ENCODE data around the gene SLC25A48. TPM values are rescaled to one million over a fixed set of nuclear protein-coding genes. Genes with fewer than 3 reads are reported as not detected.
"Not testable (repeated sequence)": the region's sequence is repeated elsewhere in the genome, so short reads cannot be mapped to it uniquely, and the experiment has no call there.

SLC25A48 gene
- polyA plus RNA-seq, 3 donors, result 3.4 to 7.0 (median 4.3) TPM

DNA sequence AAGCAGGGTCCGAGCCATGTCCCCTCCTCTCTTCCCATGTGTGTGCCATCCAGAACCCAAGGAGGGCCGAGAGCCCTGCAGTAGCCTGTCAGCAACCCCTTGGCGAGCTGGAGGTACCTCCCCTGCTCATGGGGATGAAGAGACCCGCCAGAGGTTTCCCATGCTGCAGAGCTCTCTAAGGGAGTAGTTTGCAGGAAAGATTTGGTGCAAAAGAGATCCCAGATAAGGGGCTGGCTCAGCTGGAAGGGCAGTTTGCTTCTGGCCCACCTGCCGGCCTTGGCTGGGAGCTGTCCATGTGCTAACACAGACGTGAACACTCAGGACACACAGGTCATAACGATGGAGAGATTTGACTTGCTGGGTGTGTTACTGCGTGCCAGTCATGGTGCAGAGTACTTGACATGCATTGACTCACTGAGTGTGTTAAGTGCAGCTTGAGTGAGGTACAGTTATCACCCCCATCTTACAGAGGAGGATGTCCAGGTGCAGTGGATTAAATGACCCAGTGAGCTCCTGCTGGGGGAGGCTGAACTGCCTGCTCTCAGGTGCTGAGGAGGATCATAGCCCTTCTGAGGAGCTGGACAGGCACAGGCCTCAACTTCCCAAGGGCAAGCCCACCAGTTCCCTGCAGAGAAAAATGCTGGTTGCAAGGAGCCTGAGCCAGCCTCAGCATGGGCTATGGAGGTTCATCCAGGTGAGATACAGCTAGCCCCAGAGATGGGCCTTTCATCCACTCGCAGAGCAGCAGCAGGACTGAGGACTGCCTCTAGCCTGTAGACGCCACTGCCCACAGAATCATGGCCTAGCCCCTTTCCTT, 6.3 kb upstream of the SLC25A48 start:
- DNase-seq (ENCODE audit: extremely low read depth in 1 of 11, low read depth in 9 of 11, low spot score in 4 of 11), result no peak

DNA sequence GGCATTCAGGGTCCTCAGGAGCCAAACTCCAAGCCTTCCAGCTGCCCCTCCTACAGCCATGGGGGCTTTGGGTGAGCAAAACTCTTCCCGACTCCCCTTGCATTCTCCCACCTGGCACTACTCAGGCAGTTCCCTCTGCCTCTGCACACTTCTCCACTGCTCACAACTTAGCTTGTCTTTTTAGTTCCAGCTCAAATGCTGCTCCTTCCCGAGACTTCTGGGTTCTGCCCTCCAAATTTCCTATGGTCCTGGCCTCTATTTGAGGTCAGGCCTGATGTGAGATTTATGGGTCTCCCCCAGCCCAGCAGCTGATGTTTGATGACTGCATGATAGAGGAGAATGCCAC, 5.7 kb upstream of the SLC25A48 start:
- no peak for DNase-seq (ENCODE audit: extremely low read depth in 1 of 11, low read depth in 9 of 11, low spot score in 4 of 11)

DNA sequence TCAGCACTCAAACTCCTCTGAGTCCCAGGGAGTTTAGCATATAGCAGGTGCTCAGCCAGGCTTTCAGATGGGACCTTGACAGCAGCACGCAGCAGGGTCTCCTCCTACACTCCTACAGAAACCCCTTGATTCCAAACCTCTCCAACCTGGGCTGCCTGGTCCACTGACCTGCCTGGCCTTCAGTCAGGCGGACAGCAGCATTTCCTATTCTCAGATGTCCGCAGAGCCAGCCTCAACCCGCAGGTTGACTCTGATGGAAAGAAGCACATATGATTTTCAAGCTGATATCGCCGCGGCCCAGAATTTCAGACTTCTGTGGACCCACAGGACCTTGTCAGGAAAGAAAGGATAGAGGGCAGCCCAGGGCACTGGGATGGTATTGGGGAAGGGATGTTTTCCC, 5.3 kb upstream of the SLC25A48 start:
- no peak for DNase-seq (ENCODE audit: extremely low read depth in 1 of 11, low read depth in 9 of 11, low spot score in 4 of 11)

DNA sequence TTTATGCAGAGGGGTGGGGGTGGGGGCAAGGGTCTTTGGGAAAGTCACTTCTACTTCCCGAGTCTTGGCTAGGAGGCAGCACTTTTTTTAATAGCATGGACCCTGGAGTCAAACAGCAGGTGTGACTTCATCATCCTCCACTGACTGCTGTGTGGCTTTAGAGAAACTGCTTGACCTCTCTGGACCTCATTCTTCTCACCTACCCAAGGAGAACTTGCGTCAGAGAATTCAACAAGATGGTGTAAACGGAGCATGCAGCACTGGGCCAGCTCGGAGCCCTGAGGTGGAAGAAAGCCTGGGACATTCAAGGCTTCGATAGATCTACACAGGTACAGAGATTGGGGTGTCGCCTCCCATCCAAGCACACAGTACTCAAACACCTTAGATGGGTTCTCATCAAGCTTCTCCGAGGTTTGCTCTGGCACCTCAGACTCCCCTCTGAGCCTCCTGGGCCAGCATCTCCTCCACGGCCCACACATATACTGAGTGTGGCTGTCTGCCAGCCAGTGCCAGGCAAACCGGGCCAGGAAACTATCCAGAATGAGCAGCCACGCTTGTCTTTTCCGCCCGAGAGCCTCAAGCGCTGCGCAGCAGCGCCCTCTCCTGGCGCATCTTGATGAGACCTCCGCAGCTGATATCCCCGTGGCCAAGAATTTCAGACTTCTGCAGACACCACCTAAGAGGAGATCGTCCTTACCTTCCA, 4.6 kb upstream of the SLC25A48 start:
- peak; percentile 32 to 87 (median 53) for DNase-seq (ENCODE audit: extremely low read depth in 1 of 11, low read depth in 9 of 11, low spot score in 4 of 11)

DNA sequence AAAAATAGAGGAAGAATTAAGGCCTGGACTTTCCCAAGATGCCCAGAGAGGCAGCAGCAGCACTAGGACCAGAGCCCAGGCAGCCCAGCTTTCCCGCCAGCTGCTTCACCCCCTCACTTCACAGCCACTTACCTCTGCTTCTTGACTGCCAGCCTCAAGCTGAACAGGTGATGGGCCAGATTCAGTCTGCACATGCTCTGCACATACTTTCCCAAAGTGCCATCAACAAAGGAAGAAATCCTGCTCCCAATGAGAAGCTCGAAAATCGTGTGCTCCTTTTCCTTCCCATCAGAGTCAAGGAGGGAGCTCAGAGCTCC, 4.1 kb upstream of the SLC25A48 start:
- DNase-seq (ENCODE audit: extremely low read depth in 1 of 11, low read depth in 9 of 11, low spot score in 4 of 11), result no peak

DNA sequence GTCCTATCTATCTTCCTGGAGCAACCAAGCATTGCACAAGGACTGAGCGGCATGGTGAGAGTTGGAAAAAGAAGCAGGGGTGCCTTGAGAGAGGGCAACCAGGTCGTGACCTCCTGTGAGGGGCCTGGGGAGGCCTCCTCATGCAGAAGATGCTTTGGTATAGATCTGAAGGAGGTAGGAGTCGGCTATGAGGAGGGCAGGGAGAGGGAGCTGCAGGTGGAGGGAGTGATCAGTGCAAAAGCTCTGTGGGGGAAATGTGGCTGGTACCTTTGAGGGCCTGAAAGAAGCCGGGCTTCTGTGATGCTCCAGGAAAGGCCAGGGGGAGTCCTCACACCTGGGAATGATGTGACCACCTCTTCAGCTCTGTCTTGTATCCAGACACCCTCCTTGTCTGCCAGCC, 3.6 kb upstream of the SLC25A48 start:
- DNase-seq (ENCODE audit: extremely low read depth in 1 of 11, low read depth in 9 of 11, low spot score in 4 of 11), result no peak

DNA sequence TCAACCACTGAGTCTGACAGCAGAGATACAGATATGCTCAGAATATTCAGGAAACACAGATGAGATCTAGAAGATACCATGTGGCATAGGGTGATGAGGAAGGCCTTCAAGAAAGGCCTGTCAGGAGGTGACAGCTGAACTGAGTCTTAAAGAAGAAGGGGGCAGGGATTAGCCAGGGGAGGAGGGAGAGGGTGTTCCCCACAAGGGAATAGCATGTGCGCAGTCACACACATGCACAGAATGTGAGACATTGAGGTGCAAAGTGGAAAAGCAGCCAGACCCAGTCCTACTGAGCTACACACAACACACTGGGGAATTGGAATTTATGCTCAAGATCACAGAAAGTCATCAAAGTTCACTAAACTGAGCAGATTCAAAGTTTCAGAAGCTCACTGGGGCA, 3.0 kb upstream of the SLC25A48 start:
- no peak for DNase-seq (ENCODE audit: extremely low read depth in 1 of 11, low read depth in 9 of 11, low spot score in 4 of 11)

DNA sequence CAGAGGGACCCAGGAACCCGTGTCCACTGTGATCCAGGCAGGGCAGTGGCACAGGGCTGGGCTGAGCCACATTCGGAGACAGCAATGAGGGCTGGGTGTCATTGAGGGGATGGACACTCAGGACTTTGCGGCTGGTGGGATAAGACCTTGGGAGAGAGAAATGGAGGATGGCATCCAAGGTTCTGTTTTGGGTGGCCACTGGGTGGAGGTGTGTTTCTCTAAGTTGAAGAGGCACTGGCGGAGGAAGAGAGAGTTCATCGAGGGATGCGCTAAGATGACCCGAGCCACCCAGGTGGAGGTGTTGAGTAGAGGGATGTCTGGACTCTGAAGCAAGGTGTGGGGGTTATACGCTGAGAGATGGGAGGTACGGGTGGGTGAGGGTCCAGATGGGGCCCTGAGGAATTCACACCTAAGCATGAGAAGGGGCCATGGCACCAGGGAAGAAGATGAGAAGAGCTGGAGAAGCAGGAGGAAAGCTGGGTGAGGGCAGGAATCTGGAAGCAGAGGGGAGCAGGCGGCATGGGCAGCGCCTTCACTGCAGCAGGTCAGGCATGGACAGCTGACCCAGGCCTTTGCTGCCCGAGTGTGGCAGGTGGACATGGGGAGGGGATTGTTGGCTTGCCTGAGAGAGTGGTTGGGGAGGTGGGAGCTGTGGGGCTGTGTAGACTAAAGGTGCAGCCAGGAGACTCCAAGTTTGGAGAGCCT, 2.5 kb upstream of the SLC25A48 start:
- DNase-seq (ENCODE audit: extremely low read depth in 1 of 11, low read depth in 9 of 11, low spot score in 4 of 11), result no peak

DNA sequence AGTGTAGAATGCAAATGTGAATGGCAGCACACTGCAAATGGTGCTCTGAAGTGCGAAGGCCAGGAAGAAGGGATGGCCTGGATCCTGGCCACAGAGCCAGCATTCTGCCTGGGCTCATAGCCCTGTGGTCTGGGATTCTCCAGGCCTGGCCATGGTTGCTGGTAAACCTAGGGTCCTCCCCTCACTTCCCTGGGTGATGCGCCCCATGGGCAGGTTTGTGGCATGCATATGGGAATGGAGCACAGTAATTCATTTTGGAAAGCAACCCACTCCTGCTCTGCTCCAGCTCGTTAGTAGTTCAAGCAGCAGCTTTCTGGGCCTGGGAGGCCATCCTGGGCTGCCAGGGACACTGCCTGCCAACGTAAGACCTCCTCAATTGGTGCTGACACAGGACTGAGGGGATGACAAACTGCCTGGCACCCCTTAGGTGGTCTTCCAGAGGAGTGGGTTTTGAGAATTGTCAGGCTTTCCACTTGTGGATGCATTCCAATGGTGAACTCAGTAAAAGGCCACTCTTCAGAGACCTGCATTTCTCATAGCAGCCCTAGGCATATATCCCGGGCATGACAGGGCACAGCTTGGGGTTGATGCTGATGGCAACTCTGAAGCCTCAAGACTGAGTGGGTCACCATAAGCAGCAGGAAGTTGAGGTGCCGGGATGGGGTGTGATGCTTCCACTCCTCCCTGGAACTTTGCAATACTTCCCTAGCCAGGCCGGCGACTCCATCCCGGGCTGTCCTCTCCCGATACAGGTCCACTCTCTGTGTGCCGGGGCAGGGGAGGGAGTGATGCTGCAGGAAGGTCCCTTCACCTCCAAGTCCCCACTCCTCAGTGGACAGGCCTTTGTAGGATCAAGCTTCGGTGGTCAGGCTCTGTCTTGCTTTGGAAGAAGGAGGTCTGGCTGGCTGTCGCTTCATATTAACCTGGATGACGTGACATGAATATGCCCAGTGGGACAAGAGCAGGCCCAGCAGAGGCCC, 1.2 kb upstream of the SLC25A48 start:
- DNase-seq (ENCODE audit: extremely low read depth in 1 of 11, low read depth in 9 of 11, low spot score in 4 of 11), result no peak

DNA sequence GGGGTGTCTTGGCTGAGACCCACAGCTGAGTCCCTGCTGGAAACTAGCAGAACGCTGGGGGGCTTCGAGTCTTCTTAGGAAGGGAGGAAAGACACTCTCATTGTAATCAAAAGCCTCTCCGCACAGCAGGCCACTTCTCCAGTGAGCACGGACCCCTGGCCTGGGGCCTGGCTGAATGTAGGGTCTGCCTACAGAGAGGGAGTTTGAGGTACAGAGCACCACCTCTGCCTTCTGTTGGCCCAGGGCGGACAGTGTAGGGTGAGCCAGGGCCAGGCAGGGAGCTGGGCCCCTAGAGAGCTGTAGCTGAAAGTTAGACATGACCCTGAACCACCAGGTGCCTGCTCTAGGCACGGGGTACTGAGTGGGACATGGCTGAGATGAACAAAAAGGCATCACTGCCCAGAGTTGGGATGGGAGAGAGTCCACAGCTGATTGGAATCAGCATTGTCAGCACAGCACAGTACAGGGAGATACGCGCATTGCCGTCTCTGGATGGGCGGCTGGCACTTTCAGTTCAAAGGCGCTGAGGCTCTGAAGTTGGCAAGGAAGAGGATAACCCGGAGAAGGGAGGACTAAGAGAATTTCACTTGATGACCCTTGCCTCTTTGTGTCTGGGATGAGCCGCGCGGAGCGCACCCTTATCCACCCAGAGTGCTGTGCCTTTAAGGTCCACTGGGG, 363 bp upstream of the SLC25A48 start:
- DNase-seq (ENCODE audit: extremely low read depth in 1 of 11, low read depth in 9 of 11, low spot score in 4 of 11), result no peak

DNA sequence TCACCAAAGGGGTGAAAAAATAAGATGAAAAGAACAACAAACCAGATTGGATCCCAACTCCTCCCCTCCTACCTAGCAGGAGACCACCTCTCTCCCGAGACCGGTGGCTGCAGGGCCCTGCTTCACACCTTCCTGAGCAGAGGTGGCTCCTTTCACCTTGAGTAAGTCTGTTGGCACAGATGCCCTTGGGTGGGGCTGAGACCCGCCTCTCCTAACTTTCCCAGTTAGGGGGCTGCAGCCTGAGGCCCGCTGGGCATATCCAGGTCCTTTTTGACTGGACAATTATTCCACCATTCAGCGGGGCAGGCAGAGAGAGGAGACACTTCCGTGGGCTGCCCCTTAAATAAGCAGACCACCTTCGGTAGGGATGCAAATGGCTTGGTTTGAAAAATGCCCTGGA, 1.3 kb downstream of the SLC25A48 start:
- DNase-seq (ENCODE audit: extremely low read depth in 1 of 11, low read depth in 9 of 11, low spot score in 4 of 11), result no peak

DNA sequence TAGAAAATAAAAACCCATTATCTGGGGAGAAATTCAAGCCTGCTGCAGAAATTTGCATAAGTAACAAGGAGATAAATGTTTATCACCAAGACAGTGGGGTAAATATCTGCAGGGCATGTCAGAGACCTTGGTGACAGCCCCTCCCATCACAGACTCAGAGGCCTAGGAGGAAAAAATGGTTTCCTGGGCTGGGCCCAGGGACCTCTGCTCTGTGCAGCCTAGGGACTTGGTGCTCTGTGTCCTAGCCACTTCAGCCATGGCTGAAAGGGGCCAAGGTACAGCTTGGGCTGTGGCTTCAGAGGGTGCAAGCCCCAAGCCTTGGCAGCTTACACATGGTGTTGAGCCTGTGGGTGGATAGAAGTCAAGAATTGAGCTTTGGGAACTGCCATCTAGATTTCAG, 3.9 kb downstream of the SLC25A48 start:
- DNase-seq (ENCODE audit: extremely low read depth in 1 of 11, low read depth in 9 of 11, low spot score in 4 of 11), result not testable (repeated sequence)

DNA sequence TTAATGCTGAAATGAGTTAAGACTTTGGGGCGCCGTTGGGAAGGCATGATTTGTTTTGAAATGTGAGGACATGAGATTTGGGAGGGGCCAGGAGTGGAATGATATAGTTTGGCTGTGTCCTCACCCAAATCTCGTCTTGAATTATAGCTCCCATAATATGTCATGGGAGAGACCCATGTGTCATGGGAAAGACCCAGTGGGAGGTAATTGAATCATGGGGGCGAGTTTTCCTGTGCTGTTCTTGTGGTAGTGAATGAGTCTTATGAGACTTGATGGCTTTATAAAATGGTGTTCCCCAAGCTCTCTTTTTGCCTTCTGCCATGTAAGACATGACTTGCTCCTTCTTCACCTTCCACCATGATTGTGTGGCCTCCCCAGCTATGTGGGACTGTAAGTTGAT, 5.1 kb downstream of the SLC25A48 start:
- no peak for DNase-seq (ENCODE audit: extremely low read depth in 1 of 11, low read depth in 9 of 11, low spot score in 4 of 11)

DNA sequence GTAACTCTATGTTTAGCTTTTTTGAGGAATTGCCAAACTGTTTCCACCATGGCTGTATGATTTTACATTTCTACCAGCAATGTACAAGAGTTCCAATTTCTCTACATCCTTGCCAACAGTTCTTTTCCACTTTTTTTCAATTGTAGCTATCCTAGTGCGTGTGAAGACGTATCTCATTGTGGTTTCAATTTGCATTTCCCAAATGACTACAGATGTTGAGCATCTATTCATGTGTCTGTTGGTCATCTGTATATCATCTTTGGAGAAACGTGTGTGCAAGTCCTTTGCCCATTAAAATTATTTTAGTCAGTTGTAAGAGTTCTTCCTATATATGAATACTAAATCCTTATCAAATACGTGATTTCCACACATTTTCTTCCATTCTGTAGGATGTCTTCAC, 6.5 kb downstream of the SLC25A48 start:
- DNase-seq (ENCODE audit: extremely low read depth in 1 of 11, low read depth in 9 of 11, low spot score in 4 of 11), result no peak

DNA sequence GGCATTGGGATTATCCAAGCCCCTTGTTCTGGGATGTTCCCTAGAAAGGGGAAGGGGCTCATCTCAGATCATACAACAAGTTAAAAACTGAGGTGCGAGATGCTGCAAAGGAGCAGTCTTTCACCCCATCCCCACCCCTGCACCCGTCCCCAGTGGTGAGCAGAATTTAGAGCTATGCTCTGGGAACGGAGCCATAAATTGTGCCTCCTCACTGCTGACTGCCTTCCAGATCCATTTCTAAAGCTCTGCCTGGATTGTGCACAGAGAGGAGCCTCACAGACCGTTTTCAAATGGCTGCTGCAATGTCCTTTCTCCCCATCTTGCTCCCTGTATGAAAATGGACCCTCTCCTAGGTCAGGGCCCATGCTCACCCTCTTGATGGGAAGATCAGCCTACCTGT, 8.3 kb downstream of the SLC25A48 start:
- no peak for DNase-seq (ENCODE audit: extremely low read depth in 1 of 11, low read depth in 9 of 11, low spot score in 4 of 11)

DNA sequence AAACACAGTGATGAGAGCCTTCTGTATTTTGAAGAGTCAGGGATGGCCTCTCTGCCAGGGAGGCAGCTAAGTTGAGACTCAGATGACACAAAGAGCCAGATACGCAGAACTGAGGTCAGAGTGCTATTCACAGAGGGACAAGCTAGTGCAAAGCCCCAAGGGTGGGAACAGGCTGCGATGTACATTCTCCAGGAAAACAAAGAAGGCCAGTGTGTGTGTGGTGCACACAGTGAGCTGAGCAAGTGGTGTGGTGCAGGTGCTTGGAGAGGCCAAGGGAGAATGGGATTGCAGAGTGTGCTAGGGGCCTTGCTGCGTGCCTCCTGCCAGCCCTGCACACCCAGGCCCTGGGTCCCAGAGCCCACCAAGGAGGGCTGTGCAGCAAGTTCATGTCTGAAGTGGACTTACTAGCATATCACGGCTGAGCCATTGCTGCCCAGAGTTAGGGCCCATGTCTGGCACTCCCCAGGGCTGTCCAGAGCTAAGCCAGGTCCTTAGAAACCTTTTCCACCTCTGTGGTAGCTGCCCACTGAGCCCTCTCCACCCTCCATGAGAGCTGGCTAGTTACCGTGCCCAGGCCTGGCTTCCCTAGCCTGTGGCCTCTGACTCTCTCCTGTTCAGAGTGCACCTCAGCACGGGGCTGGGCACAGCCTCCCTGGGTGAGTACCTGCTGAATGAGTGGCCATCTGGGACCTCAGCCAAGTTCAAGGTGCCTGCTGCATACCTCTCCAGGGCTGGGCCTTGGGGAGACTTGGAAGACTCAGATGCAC, 9.3 kb downstream of the SLC25A48 start:
- no peak for DNase-seq (ENCODE audit: extremely low read depth in 1 of 11, low read depth in 9 of 11, low spot score in 4 of 11)

DNA sequence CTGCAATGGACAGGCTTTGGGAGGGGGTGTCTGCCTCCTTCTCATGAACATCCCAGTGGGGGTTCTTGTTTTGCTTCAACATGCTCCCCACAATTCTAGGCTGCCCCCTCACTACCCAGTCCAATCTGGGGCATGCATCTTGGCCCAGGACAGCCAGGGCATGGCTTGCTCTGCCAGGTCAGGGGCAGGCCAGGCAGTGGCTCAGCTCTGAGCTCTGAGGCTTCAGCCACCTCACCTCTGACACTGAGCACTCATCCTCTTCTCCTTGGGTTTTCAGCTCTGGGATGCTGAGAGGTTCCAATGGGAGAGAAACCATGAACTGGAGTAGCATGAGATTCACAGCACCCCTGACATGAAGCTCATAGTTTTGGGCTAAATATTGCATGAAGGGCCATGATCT, 11.8 kb downstream of the SLC25A48 start:
- DNase-seq (ENCODE audit: extremely low read depth in 1 of 11, low read depth in 9 of 11, low spot score in 4 of 11), result no peak

DNA sequence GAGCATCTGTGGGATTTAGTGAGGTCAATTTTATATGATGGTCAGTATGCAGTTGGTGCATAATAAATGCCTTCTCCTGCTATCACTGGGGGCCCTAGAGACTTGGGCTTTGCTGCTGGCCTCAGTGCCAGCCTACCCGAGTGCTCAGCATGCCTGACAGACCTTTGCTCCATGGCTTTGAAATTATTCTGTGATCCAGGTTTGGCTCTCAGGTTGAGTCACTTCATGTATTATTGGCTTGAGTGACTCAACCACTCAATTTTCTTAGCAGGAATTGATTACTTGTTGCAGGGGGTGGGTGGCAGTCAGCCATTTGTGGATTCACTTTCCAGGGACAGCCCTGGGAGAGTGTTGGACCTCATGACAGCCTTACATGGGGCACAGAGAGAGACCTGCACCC, 13.5 kb downstream of the SLC25A48 start:
- no peak for DNase-seq (ENCODE audit: extremely low read depth in 1 of 11, low read depth in 9 of 11, low spot score in 4 of 11)

Data from renal cortex interstitium (tissue), 11 donors.